Hematopoietic multipotent progenitor cell treated with erythropoietin and hydrocortisone succinate and interleukin-3 and kit ligand, for 17 days (in vitro differentiated cells): ENCODE measurements around the gene SPRR1A.

Source experiments
- DNase-seq: peaks from one replicate; pipeline ENCODE4 v3.0.0-alpha.2; 2015; ENCODE audit warnings: low spot score

The SPRR1A gene, protein sequence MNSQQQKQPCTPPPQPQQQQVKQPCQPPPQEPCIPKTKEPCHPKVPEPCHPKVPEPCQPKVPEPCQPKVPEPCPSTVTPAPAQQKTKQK

GRCh38 chr1:152983743-152984142 is at the start of gene SPRR1A:
TSS of gene SPRR1A (plus strand) at chr1:152984081. CDS start at chr1:152985231, 1,150 bp downstream.
- no peak for DNase-seq

- no peak for DNase-seq
Measured at GRCh38 chr1:152940614-152941013, 43.3 kb upstream of the SPRR1A start.

DNA sequence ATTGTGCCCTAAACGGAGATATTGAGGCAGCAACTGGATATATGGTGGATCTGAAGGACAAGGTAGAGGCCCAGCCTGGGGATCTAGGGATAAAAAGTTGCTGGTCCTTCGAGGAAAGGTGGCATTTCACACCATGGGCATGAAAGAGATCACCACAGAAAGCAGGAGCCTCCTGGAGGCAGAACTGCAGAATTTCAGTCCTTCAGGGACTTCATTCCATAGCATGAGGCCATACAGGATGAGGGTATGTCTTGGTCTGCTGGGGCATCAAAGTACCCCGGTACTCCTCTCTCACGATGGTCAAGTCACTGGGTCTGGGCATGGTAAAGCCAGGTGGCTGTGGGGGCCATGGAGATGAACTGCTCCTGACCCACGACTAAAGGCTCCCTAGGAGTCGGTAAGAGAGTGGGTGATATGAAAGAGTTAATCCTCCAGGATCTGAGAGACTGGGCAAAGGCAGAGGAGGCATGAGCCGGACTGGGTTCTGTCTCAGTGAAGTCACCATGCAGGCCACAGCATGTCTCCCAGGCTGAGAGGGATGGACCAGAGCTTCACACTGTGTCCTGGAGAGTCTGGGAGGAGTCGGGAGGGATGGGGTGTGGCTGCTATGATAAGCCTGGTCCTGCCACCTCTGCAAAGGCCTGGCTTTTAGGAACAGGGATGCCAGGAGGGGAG is 42.7 kb upstream of the SPRR1A start:
- no peak for DNase-seq

- no peak for DNase-seq
Measured at GRCh38 chr1:152942161-152942560, 41.7 kb upstream of the SPRR1A start.

DNA sequence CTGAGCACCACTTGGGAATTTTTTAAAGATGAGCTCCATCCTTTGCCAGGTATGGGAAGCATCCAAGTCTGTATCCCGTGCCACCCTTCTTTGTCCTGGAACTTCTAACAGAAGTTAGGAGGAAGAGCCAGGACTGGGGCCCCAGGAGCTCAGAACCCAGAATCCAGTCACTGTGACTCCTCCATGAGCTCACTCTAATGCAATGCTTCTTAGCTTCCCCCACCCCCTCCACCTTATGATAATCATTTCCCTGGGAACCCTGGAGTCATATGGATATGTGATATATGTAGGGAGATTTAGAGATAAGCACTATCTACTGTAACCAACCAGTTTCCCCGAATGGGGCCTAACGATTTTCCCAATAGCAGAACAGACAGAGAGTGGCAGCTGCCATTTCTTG is 37.6 kb upstream of the SPRR1A start:
- no peak for DNase-seq

GRCh38 chr1:152946651-152947256 is 37.1 kb upstream of the SPRR1A start, which contains the start of gene SPRR5:
TSS of gene SPRR5 (plus strand) at chr1:152947206. CDS start at chr1:152948555, 1,349 bp downstream.
- no peak for DNase-seq

DNA sequence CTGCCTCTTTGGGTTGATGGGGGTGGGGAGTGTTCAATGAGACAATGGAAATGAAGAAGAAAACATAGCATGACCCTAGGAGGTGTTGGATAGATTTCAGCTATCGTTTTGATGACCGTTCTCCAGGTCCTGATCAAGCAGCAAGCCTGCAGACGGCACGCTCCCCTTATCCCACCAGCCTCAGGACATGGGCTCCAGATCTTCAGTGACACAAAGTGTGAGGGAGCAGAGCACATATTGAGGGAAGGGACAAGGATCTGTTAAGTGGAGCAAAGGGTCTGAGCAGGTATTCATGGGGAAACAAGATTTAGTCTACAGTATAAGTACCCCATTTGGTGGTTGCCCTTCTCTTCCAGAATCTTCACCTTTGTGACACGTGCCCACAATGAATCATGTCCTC is 32.2 kb upstream of the SPRR1A start:
- DNase-seq: no peak

DNA sequence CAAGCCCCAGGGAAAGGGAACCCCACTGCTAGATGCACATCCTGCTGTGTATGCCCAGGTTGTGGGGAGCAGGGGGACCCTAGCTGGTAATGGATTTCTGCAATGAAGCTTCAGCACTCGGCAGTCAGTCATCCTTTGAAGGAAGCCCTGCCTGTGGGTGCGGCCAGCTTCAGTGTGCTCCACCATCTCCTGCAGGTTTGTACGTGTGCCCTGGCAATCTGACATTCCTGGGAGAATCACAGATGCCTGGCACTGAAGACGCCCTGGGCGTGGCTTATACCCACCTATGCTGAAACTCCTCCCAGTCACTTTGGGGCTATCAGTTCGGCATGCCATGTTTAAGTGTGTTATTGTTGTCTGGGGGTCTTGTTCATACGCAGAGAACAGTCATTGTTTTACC is 30.1 kb upstream of the SPRR1A start:
- no peak for DNase-seq

GRCh38 chr1:152954436-152954835 is 29.4 kb upstream of the SPRR1A start:
- DNase-seq: no peak

DNA sequence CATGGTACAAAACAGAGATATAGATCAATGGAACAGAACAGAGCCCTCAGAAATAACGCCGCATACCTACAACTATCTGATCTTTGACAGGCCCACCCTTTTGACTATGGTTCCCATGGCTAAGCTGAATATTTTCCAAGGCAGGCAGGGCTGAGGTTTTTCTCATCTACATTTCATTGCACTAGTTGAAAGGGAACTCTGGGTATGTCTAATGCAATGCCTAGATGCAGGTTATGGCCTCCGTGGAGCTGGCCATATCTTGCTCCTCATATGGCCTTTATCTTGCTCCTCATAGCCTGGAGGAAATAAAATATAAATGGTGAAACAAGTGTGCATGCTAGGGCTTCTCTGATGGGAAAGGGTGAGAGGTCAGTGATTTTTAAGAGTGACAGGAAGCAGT is 26.3 kb upstream of the SPRR1A start:
- no peak for DNase-seq

GRCh38 chr1:152959273-152959672 is 24.6 kb upstream of the SPRR1A start:
- no peak for DNase-seq

- DNase-seq: no peak
Measured at GRCh38 chr1:152959801-152960451, 24.0 kb upstream of the SPRR1A start.

- DNase-seq: no peak
Measured at GRCh38 chr1:152960452-152961044, 23.3 kb upstream of the SPRR1A start.

- no peak for DNase-seq
Measured at GRCh38 chr1:152961226-152961891, 22.5 kb upstream of the SPRR1A start.

GRCh38 chr1:152962876-152963415 is 20.9 kb upstream of the SPRR1A start:
- DNase-seq: no peak

DNA sequence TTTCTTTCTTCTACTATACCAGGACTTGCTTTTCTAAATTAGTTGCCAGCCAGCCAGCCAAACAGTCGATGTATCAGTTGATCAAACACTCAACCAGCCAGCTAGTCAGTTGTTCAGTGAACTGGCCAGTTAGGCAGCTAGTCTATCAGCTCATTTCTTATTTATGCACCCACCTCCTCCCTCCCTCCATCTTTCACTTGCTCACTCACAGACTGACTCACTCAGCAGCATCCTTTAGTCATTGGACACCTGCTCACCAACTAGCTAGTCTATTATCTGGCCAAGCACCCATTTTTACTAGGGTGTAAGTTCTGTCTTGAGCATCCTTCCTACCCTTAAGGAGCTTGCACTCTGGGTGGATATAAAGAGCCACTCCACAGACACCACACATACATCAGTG is 19.3 kb upstream of the SPRR1A start:
- DNase-seq: no peak

GRCh38 chr1:152965853-152966252 is 18.0 kb upstream of the SPRR1A start:
- DNase-seq: no peak

- DNase-seq: no peak
Measured at GRCh38 chr1:152967201-152967600, 16.7 kb upstream of the SPRR1A start.

- no peak for DNase-seq
Measured at GRCh38 chr1:152968248-152968647, 15.6 kb upstream of the SPRR1A start.

DNA sequence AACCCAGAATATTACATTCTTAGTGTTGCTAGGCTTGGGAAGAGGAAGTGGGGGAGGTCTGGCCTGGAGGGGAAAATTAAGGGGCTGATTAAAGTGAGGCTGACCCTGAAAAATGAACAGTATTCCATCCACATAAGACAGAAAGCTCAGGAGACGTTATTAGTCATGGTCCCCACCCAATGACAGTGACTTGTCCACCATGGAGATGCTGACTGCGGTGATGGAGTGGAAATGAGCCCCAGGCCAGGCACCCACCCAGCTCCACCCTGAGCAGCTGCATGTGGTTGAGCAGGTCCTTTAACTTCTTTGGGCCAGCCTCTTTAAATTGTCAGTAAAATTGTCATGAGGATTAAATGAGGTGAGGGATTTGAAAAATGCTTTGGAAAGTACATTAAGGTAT is 14.8 kb upstream of the SPRR1A start:
- no peak for DNase-seq

GRCh38 chr1:152970495-152970894 is 13.4 kb upstream of the SPRR1A start, which contains the start of gene SPRR4:
TSS of gene SPRR4 (plus strand) at chr1:152970648. CDS start at chr1:152971891, 1,243 bp downstream.
- DNase-seq: no peak
